CD4-positive, alpha-beta T cell treated with Interleukin-17A for 4 hours (primary cell): ENCODE results near the gene USP2.

Experiments used
- DNase-seq: peaks from one replicate; pipeline ENCODE4 v3.0.0-alpha.2; 2020; ENCODE audit warnings: mixed read lengths

The USP2 gene, protein sequence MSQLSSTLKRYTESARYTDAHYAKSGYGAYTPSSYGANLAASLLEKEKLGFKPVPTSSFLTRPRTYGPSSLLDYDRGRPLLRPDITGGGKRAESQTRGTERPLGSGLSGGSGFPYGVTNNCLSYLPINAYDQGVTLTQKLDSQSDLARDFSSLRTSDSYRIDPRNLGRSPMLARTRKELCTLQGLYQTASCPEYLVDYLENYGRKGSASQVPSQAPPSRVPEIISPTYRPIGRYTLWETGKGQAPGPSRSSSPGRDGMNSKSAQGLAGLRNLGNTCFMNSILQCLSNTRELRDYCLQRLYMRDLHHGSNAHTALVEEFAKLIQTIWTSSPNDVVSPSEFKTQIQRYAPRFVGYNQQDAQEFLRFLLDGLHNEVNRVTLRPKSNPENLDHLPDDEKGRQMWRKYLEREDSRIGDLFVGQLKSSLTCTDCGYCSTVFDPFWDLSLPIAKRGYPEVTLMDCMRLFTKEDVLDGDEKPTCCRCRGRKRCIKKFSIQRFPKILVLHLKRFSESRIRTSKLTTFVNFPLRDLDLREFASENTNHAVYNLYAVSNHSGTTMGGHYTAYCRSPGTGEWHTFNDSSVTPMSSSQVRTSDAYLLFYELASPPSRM

DNA sequence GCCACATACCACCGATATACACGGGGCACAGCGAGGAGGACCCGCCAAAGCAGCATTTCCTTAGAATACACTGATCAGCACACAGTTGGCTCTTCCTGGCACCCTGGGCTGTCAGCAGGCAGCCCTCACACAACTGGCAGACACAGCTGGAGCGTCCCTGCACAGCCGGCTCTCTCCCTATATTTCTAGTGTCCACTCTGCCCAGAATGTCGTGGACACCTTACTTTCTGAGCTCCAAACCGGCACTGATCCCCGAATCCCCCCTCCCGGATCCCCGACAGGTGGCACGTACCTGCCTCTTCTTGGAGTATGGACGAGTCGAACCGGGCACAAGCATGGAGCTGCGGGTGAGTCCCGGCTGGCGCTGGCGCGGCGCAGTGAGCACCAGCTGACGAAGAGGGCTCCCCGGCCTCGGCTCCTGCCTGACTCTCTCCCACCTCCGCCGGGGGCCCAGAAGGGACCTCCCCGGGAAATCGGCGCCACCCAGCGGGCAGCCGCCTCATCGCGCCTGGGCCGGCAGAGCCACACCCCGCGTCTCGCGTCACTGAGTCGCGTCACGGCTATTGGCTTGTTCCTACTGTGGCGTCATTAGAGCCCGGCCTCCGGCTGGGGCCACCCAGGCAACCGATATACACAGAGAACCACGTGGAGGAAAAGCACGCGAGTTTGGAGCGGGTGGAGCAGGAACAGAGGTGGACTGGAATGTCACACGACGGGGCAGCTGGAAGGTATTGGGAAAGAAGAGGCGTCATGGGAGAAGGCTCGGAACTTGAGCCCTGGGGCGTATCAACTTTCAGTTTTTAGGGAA, at the start of gene USP2:
Gene USP2, minus strand, starts transcription at position 510 of the 808 bp plus-strand sequence. CDS start 8,210 bp downstream, outside the sequence.
- peak; percentile 98 for DNase-seq

DNA sequence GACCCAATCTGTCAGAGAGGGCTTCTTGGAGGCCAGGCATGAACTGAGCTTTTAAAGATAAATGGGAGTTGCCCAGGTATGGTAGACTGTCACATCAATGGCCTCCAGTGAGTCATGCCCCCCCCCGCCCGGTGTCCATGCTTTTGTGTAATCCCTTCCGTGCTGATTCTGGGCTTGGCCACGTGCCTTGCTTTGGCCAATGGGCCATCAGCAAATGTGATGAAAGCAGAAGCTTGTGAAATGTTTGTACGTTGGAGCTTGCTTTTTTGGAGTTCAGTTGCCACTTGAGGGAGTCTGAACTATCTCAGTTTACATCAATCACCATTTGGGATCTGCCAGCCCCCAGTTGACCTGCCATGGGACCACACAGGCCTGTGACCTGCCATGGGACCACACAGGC, 45.8 kb upstream of the USP2 start:
- DNase-seq, result no peak

DNA sequence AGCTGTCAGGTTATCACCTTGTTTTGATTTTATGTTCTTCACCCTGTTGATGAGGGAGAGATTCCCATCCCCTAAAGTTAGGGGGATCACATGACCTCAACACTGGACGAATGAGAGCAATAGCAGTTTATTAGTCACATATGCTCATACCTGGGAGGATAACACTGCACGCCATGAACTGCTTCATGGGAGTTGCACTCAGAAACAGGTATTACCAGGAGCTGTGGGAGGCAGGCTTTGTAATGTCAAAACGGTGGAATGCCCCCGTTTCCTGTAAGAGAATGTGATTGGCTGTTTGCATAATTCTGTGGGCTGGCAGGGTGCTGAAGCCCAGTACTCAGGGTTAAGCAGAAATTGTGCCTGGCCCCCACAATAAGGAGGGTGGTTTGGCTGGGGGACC, 44.7 kb upstream of the USP2 start:
- DNase-seq, result no peak

DNA sequence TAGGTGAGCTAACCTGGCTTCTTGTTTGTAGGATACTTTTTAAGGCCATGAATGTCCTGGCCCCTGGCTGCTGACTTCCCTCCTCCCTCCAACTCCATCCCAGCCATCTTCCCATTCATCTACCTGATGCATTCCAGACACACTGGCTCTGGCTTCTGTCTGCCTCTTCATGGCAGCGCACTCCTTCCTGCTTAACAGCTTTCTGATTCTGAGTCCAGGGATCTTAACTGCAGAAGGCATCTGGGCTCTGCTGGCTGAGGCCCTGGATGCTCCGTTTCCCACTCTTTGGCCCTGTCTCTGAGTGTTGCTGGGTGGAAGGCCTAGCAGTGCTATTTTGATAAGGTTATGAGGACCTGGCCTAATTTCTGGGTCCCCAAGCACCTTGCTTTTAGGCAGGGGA, 43.3 kb upstream of the USP2 start:
- no peak for DNase-seq

DNA sequence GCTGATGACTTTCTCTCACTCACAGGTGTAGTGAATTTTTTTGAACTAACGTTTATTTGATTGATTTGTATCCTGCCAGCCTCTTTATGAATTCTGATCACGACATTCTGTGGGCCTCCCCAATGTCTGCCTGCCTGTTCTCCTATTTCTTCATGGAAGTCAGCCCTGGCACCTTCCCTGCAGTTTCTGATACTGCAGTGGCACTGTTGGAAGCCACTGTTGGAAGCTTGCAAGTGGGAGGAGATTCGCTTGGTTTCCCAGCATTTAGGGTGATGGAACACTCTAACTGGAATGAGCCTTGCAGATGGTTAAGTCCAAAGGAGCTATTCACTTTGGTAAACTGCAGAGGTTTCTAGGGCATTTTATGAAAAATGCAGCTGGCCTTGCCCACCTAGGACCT, 42.8 kb upstream of the USP2 start:
- DNase-seq, result no peak

DNA sequence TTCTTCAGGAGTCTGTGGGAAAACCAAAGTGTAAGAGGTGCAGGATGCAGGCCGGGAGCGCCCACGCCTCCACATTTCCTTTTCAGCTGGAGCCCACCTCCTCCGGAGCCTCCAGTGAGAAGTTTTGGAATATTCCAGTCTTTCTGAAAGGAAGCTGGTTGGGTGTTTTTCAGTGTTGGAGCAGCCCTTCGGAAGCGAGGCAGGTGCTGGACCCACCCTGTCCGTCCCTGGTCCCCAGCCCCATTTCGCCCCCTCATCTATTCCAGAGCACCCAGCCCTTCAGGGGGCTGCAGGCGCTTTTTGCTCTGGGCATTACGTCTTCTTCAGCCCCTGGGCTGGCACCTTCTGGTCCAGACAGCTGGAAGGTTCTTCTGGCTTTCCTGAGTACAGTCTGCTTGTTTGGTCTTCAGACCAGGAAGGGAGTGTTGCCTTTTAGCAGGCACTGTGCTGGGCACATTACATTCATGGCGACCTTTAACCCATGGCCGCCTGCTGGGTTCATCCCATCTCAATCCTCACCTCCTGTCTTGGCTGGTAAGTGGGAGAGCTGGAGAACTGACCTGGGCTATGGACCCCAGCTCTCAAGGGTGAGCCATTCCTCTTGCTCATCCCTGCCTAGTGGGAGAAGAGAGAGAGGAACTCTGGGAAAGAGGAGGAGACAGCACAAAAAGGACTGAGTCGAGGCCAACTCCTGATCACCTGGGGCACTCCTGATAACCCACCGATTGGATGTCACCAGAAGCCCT, 42.2 kb upstream of the USP2 start:
- DNase-seq, result no peak

DNA sequence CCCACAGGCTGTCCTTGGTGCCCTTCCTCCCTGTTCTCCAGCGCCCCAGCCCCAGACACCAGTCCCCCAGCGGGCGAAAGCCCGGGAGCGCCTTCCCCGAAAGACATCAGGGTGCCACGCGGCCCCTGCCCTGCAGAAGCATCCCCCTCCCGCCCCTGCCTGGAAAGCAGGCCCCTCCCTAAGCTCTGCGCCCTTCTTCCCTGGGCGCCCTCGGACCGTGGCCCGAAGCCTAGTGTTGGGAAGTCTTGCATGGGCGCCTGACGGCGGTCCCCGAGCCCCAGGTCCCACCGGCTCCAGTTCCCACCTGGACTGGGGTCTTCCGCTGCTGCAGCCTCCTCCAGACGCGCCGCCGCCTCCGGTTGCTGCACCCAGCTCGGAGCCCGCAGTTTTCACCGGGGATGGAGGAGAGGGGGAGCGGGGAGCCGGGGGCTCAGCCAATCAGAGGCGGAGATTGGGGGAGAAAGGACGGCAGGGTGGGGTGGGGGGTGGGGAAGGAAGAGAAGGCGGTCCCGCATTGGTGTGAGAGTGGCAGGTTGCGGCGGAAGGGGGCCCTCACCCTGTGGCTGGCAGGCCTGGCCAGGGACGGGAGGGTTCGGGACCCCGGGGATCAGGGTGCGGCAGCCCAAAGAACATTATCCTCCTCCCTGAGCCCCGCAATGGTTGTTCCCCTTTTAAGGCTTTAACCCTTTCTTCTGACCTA, 41.5 kb upstream of the USP2 start, which contains the start of gene THY1:
Gene THY1, minus strand, starts transcription at position 364 of the 700 bp plus-strand sequence. CDS start 2,267 bp downstream, outside the sequence.
- DNase-seq, result no peak

DNA sequence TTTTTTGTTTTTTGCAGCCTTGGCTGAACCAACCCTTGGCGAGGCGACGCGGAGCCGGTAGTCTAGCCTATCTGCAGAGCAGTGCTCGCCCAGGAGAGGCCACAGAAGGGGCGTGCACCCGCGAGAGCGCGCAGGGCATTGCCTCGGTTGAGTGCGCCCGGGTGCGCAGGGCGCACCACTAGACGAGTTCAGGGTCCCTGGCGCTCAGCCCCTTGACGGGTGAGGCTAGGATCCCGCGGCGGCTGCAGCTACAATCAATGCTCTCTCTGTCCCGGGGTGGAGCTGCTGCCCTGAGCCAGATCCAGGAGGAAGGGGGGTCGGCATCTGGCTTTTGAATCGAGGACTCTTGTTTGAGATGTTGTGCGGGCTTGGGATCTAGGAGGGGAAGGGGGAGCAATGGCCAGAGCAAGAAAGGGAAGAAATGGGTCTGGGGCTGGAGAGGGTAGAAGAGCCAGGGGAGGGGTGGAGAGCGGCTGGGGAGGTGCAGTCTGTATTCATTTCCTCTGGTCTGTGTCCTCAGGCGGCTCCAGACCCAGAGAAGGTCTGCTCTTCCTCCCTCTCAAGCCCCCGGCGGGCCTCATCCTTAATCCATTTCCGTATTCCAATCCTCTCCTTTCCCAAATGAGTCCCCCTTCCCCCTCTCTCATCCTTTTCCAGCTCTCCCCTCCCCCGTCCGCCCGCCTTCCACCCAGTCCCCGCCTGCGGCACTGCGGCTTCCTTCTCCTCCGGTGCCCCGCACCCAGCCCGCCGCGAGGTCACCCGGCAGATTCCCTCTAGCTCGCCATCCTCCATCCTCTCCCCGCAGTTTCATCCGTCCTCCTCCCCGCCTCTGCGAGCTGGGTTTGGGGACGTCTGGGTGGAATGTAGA, 40.7 kb upstream of the USP2 start:
- no peak for DNase-seq

DNA sequence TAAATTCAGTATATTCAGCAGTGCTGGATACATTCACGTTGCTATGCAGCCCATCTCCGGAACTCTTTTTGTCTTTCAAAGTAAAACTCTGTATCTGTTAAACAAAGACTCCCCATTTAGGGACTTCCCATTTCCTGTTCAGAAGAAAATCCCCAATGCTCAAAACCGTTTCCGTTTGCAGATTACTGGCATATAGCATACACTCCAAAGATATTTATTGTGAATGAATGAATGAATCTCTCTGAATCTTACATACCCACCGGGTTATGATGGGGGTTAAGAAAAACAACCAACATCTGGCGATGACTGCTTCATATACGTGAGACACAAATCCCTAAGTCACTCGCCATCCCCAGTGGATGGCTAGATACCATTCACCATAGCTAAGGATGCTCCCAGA, 39.9 kb upstream of the USP2 start:
- no peak for DNase-seq

DNA sequence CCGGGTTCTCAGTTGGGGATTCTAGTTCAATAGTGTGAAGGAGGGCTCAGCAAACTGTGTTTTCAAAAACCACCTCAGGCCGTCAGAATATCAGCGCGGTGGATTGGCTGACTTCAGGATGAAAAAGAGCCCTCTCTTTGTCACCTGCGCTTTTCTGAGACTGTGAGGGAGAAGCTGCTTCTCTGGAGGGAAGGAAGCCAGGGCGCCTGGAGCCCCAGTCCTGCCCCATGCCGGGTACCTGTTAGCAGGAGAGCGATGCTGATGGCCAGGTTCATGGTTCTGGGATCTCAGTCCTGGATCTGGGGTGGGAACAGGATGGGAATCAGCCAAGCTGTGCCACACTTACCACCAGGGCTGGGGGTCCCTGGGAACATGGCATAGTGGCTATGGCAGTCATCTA, 39.1 kb upstream of the USP2 start:
- DNase-seq, result no peak

DNA sequence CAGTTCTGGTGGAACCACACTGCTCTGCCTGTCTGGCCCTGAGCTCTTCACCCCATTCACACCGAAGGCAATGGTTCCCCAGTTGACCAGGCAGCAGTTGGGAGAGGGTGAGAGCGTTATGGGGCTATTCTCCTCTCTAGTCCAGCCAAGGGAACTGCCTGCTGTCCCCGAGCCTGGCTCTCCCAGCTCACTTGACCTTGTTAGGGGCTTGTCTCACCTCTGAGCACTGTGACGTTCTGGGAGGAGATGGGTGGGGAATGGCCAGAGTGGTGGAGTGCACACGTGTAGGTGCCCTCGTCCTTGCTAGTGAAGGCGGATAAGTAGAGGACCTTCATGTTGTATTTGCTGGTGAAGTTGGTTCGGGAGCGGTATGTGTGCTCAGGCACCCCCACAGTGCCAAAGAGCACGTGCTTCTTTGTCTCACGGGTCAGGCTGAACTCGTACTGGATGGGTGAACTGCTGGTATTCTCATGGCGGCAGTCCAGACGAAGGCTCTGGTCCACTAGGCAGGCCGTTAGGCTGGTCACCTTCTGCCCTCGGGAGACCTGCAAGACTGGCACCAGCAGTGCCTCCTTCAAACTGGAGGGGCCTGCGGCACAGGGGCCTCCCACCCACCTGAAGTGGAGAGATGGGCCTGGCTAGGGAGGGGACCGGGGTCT, 38.5 kb upstream of the USP2 start:
- no peak for DNase-seq

DNA sequence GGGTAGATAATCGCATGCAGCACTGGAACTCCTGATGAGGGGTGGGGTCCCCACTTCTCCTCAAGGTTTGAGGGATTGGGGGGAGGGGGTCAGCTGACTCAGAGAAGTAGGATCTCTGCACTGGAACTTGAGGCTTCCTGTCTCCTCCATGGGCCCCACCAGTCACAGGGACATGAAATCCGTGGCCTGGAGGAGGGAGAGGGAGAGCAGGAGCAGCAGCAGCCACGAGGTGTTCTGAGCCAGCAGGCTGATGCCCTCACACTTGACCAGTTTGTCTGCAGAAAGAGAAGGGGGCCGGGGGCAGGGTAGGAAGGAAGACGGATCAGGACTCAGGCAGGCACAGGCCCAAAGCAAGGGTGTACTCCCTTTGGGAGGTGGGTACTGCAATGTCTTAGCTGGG, 37.8 kb upstream of the USP2 start:
- DNase-seq, result no peak

DNA sequence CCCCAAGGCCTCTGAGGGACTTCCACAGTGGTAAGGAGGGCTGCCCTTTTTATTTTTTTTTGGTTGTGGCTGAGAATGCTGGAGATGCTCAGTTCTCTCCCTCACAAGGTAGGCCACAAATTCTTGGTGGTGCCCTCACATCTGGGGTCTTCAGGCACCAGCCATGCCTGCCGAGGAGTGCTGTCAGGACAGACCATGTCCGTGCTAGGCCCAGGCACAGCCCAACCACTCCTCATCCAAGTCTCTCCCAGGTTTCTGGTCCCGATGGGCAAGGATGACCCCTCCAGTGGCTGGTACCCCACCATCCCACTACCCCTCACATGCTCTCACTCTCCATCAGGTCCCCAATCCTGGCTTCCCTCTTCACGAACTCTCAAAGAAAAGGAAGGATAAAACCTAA, 37.3 kb upstream of the USP2 start:
- no peak for DNase-seq

DNA sequence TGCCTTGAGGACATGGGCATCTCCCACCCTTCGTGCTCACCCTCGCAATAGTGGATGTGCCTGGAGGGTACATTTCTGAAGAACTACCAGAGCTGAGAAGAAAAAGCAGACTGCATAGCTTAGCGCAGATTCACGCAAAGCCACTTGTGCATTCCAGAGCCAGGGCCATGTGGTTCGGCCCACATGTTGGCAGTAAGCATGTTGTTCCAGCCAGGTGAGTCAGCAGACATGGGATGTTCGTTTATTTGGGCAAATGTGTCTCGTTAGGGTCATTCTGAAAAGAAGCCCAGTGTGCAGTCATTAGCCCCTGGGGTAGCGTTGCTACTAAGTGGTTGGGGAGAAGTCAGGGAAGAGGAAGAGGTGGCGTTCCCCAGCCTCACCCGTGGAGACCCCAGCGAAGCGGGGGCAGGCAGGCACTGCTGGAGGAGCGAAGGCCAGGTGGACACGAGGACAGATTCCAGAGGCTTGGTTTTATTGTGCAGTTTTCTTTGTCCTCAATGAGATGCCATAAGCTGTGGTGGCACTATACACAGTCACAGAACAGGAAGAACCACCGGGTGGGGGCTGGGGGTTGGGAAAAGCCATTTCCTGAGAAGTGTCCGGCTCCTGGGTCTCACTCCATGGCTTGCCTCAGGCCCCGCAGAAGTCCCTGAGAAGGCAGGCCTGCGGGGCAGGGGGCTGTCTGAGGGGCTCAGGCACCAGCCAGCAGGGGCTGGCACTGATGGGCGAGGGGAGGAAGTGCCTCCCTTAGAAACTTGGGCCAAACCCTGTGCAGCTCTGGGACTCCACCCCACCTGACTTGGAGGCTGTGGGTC, 36.4 kb upstream of the USP2 start:
- DNase-seq, result no peak

DNA sequence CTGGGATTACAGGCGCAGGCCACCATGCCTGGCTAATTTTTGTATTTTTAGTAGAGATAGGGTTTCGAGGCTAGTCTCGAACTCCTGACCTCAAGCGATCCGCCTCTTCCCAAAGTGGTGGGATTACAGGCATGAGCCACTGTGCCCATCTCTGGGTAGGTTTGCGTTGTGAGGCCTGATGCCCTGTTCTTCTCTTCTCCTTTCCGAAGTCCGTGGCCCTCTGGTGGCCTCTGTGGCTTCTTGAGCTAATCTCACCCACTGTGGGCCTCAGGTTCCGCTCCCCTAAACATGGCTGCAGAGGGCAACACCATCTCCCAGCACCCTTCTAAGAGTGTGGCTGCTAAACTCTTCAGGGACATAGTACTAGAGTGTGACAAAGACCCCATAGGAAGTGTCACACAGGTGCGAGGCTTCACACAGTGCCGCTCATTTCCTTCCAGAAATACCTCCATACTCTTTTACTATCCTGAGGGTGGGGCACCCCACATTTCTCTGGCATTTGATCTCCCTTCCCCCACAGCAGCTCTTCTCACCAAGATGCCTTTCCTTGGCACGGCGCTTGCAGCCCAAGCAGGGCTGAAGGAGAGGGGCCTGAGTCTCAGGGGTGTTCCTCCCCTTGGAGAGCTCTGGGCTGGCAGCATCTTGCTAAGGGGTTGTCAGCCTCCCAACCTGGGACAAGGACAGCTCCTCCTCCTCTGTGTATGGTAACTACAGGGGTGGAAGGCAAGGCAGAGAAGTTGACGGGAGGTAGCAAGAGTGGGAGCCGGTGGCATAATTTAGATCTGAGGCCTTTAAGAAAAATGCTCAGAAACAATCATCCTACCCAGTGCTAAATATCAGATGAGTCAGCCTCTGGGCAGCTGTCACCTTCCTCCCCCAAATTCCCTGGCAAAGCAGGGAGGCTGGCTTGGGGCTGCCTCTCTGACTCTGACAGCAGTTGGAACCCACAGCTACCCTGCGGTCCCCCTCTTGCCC, 35.4 kb upstream of the USP2 start:
- no peak for DNase-seq

DNA sequence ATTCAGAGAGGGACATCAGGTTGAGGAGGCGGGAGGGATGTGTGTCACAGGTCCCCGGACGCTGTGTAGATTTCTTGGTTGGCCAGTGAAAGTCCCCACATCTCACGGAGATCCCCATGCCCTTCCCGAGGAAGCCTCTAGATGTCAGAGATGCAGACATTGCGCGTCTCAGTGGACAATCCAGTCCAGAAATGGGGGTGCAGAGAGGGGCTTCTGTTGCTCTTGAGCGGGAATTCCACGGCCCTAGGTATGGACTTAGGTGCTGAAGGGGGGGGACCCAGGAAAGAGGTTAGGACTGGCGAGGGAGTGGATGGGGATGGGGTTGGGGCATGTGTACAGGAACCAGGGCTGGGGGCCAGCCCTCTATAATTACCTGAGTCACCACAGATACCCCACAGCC, 34.5 kb upstream of the USP2 start:
- DNase-seq, result no peak

DNA sequence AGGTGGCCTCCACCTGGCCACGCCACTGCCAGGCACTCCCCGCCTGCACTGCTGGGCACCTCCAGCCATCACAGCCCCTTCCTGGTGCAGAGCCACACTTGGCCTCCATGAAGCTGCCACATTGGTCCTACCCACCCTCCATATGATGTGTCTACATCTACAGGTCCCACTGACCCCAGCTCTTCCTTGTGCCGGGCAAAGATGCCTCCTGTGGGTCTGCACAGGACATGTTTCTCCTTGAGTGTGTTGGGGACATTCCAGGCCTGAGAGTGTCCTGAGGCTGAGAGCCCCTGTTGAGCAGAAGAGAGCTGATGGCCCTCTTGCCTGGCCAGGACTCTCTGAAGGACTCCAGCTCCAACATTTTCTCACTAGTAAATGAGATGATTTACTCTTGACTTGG, 34.0 kb upstream of the USP2 start:
- DNase-seq, result no peak

DNA sequence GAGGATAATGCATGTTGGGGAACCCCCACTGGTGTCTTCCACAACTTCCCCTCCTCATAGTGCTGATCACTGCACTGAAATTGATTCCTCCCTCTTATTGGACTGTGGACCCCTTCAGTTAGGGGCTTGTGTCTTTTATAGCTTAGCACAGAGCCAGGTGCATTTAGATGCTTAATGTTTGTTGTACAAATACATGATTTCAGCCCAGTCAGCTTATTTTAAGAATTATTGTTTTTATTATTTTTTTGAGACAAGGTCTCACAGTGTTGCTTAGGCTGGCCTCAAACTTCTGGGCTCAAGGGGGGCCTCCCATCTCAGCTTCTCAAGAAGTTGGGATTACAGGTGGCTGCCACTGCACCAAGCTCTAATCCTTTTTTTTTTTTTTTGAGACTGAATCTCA, 33.2 kb upstream of the USP2 start:
- DNase-seq, result no peak

DNA sequence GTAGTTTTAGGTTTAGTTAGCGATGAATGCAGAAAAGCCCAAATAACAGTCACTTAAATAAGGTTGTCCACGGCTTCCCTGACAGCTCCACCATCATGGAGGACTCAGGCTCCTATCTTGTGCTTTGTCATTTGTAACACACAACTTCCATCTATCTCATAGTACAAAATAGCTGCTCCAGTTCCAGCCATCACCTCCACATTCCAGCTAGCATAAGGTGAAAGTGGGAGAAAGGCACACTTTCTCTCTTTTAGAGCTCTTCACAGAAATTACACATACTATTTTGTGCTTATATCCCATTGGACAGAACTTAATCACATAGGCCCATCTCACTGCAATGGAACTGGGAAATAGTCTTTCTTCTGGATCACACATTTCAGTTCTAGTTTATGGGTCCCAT, 32.8 kb upstream of the USP2 start:
- no peak for DNase-seq
